Stomach (tissue), 9 donors: ENCODE data around the gene RASA3. TPM values are rescaled to one million over a fixed set of nuclear protein-coding genes. Genes with fewer than 3 reads are reported as not detected.

Experiments used
- DNase-seq, 2 donors: peaks; one replicate each; pipeline versions ENCODE4 v3.0.0 to v3.0.0-alpha.2; 2013 to 2019
- H3K27ac ChIP-seq, 5 donors: fragments of 200-600 bp in 4 of 5; sonication (generic) in 4 of 5; one replicate each; pipeline ENCODE4 v1.5.1; 2013 to 2019; ENCODE audit warnings: mild to moderate bottlenecking in 1 of 5, moderate library complexity in 1 of 5
- H3K27me3 ChIP-seq, 3 donors: fragments of 200-600 bp; sonication (generic); one replicate each; pipeline ENCODE4 v1.5.1; 2017 to 2019; ENCODE audit warnings: mixed run types in 1 of 3
- H3K36me3 ChIP-seq, 4 donors: fragments of 200-600 bp; sonication (generic); 1 replicate in 3 of 4; 2 replicates in 1 of 4; pipeline ENCODE4 v1.5.1; 2016 to 2019
- H3K4me1 ChIP-seq, 4 donors: fragments of 200-600 bp; sonication (generic); one replicate each; pipeline ENCODE4 v1.5.1; 2016 to 2019
- H3K4me3 ChIP-seq, 4 donors: fragments of 200-600 bp; sonication (generic) in 3 of 4; one replicate each; pipeline ENCODE4 v1.5.1; 2016 to 2019; ENCODE audit warnings: mild to moderate bottlenecking in 1 of 4
- H3K9me3 ChIP-seq, 4 donors: fragments of 200-600 bp; sonication (generic); one replicate each; pipeline ENCODE4 v1.5.1; 2016 to 2019
- CTCF ChIP-seq, 7 experiments: fragments of 450-650 bp in 4 of 7; fragments of 200-600 bp in 3 of 7; sonication (generic) in 3 of 7; IDR thresholded peaks; one replicate each; pipeline ENCODE4 v1.5.1; 2016 to 2019; ENCODE audit warnings: antibody characterized with exemption in 7 of 7, control low read depth in 2 of 7, mild to moderate bottlenecking in 1 of 7
- EP300 ChIP-seq: sonication (generic); formaldehyde crosslinking; IDR thresholded peaks from one replicate; pipeline ENCODE4 v1.6.1; 2017; ENCODE audit warnings: antibody characterized with exemption
- POLR2A ChIP-seq, 4 donors: fragments of 450-650 bp; IDR thresholded peaks; one replicate each; pipeline ENCODE4 v1.6.1; 2016; ENCODE audit warnings: antibody characterized with exemption in 4 of 4, control low read depth in 2 of 4, mild to moderate bottlenecking in 1 of 4, moderate library complexity in 1 of 4
- POLR2AphosphoS5 ChIP-seq, 3 donors: sonication (generic); formaldehyde crosslinking; IDR thresholded peaks; one replicate each; pipeline ENCODE4 v1.6.1; 2016; ENCODE audit warnings: antibody characterized with exemption in 3 of 3
- WGBS, 5 donors: extraction: QIAGEN DNeasy Blood & Tissue Kit in 3 of 5; methylation state at CpG; one replicate each; pipeline versions ENCODE4 v1.1.5 to v1.1.7; 2013 to 2018; 5-methylcytosine and 5-hydroxymethylcytosine counted together
- intact Hi-C: fragments of 100-400 bp; cut with DNase I; formaldehyde crosslinking; loops from one replicate; pipeline ENCODE4 v1.15.1; 2023; ENCODE audit warnings: low total_unique reads
- polyA plus RNA-seq, 3 donors: library from polyadenylated mRNA; stranded (reverse); fragments of 200-250 nt; gene quantifications; one replicate each; pipeline ENCODE4 v1.2.3, GENCODE V29; 2013
- total RNA-seq, 5 donors: library from RNA; depleted of rRNA; stranded (reverse); fragments of >200 nt; gene quantifications; one replicate each; pipeline versions ENCODE4 v1.1.0 to v1.2.3, GENCODE V29; 2014 to 2016
- donor health status: healthy with polysubstance abuse.
- donor health status: Bipolar disorder and iron deficiency.
- donor health status: healthy.

Gene RASA3
- total and polyA plus RNA-seq, 8 donors: 3.7 to 22.3 (median 7.9) TPM

GRCh38 chr13:114027826-114028225 lies 104.6 kb downstream of the RASA3 start:
- Histone ChIP-seq H3K4me3 (no peak overlapping the region), H3K27me3 (no peaks in the 10 kb centered on the region), H3K4me1 (peaks cover 15 to 51% (median 43%) of the 10 kb centered on the region in 4 donors), H3K27ac (peak overlapping the region in 3 of 5 donors; percentile 66 to 77 (median 71)), H3K36me3 (peaks cover 0 to 21% (median 12%) of the 10 kb centered on the region in 4 donors), H3K9me3 (no peaks in the 10 kb centered on the region)
- intact Hi-C loops: no loop called here
- no peak for DNase-seq
- no peak for TF ChIP-seq CTCF (IDR thresholded peaks at IDR 0.05)
- TF ChIP-seq EP300: no peak
- no peak for TF ChIP-seq POLR2A (IDR thresholded peaks at IDR 0.05)
- no peak for TF ChIP-seq POLR2AphosphoS5 (IDR thresholded peaks at IDR 0.05)
- 88 to 96% (median 93%) methylated on average over 9 to 21 of the region's 21 CpGs for WGBS, 5 donors

GRCh38 chr13:114027046-114027715 lies 105.2 kb downstream of the RASA3 start:
- no peak for DNase-seq
- H3K27ac ChIP-seq: peak overlapping the region in 4 of 5 donors; percentile 27 to 77 (median 68)

GRCh38 chr13:114026481-114026880 lies 105.9 kb downstream of the RASA3 start:
- intact Hi-C loops: no loop called here
- peaks cover 8 to 39% (median 36%) of the 10 kb centered on the region in 4 donors for H3K4me1 ChIP-seq
- no peaks in the 10 kb centered on the region for H3K9me3 ChIP-seq
- WGBS, 5 donors: 73 to 93% (median 90%) methylated on average over 8 to 11 of the region's 11 CpGs
- H3K4me3 ChIP-seq: no peak overlapping the region
- H3K36me3 ChIP-seq: peaks cover 3 to 32% (median 23%) of the 10 kb centered on the region in 4 donors
- DNase-seq: no peak
- TF ChIP-seq CTCF (IDR thresholded peaks at IDR 0.05) (no peak), POLR2A (IDR thresholded peaks at IDR 0.05) (no peak), POLR2AphosphoS5 (IDR thresholded peaks at IDR 0.05) (no peak), EP300 (no peak)
- H3K27ac ChIP-seq: peak overlapping the region in 4 of 5 donors; percentile 27 to 77 (median 68)
- no peaks in the 10 kb centered on the region for H3K27me3 ChIP-seq

More at GRCh38 chr13:114027046-114027715, 105.2 kb downstream of the RASA3 start:
- intact Hi-C loops: no loop called here
- peaks cover 12 to 46% (median 41%) of the 10 kb centered on the region in 4 donors for H3K4me1 ChIP-seq
- H3K4me3 ChIP-seq: peak overlapping the region in 1 of 4 donors; percentile 9
- peaks cover 0 to 27% (median 18%) of the 10 kb centered on the region in 4 donors for H3K36me3 ChIP-seq
- H3K27me3 ChIP-seq: no peaks in the 10 kb centered on the region
- H3K9me3 ChIP-seq: no peaks in the 10 kb centered on the region
- 65 to 76% (median 72%) methylated on average over 16 to 21 of the region's 21 CpGs for WGBS, 5 donors
- TF ChIP-seq EP300 (no peak), POLR2AphosphoS5 (IDR thresholded peaks at IDR 0.05) (no peak), POLR2A (IDR thresholded peaks at IDR 0.05) (no peak), CTCF (IDR thresholded peaks at IDR 0.05) (no peak)

GRCh38 chr13:114025714-114026431 lies 106.5 kb downstream of the RASA3 start:
- peak overlapping the region in 4 of 5 donors; percentile 27 to 77 (median 68) for H3K27ac ChIP-seq
- TF ChIP-seq POLR2A (IDR thresholded peaks at IDR 0.05) (no peak), CTCF (IDR thresholded peaks at IDR 0.05) (no peak), POLR2AphosphoS5 (IDR thresholded peaks at IDR 0.05) (no peak), EP300 (no peak)
- 64 to 73% (median 69%) methylated on average over 21 to 25 of the region's 25 CpGs for WGBS, 5 donors
- peaks cover 8 to 36% (median 33%) of the 10 kb centered on the region in 4 donors for H3K4me1 ChIP-seq
- H3K27me3 ChIP-seq: no peaks in the 10 kb centered on the region
- intact Hi-C loops: no loop called here
- H3K36me3 ChIP-seq: peaks cover 4 to 38% (median 29%) of the 10 kb centered on the region in 4 donors
- no peaks in the 10 kb centered on the region for H3K9me3 ChIP-seq
- peak in 1 of 2 donors; percentile 80 for DNase-seq
- no peak overlapping the region for H3K4me3 ChIP-seq
